SKM-1 treated with dmso at 0.1 percent for 144 hours (cell line): ENCODE results near the gene RPL13.

Source experiments
- DNase-seq: peaks from one replicate; lab custom pipeline; 2025; ENCODE audit not compliant: unreplicated experiment; lab: John Stamatoyannopoulos, UW

RPL13 gene

DNA sequence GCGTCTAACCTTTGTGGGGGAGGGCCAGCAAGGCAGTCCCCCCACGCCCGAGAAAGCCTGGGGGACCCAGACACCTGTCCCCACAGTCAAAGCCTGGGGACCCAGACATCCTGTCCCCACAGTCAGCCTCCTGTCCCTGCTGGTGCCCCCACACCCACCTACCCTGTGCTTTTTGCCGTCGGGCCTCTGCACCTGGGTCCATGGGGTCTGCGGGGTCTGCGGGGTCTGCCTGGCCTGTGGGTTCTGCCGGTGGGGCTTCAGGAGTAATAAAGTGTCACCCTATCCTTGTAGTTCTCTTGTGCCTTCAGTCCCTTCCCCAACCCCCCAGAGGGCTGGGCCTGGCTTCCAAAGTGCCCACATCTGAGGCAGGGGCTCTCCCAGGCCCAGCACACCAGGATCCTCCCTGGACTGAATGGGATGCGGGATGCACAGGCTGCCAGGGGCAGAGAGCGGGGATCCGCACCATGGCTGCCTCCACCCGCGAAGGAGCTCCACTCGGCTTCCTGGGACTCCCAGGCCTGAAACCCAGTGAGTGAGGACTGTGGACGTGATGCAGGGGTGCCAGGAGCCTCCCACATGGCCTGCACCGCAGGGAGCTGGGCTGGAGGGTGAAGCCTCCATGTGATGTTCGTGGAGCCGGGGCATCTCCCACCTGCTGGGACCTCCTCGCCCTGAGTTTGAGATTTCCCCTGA is 36.6 kb downstream of the RPL13 start:
- no peak for DNase-seq

DNA sequence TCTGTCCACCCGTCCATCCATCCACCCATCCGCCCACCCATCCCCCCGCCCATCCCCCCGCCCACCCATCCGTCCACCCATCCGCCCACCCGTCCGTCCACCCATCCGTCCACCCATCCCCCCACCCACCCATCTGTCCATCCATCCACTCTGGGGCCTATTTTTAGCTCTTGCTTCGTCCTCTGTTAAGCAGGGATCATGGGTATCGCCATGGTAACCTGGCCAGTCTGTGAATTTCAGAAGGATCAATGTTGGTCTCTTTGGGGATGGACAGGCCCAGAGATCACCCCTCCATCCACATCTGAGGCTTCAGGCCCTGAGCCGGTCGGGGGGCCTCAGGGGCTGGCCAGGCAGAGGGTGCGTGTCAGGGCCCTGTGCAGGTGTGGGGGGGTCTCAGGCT is 37.7 kb downstream of the RPL13 start:
- peak; percentile 17 for DNase-seq

DNA sequence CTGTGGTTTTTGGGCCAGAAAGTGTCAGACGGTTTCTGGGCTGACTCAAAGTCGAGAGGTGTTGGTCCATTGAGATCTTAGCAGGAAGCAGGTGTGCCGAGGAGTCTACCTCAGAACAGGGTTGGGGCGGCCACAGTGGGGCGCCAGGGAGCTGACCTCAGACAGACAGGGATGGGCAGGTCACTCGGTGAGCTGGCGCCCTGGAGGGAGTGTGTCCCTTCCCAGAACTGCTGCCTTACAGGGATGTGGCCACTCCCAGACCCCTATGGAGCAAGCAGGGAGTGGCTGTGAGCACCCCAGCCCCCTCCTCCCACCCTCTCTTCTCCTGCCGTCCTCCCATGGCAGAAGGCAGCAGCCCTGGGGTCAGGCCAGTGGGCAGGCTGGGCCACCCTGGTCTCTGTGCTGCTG is 39.0 kb downstream of the RPL13 start:
- no peak for DNase-seq

DNA sequence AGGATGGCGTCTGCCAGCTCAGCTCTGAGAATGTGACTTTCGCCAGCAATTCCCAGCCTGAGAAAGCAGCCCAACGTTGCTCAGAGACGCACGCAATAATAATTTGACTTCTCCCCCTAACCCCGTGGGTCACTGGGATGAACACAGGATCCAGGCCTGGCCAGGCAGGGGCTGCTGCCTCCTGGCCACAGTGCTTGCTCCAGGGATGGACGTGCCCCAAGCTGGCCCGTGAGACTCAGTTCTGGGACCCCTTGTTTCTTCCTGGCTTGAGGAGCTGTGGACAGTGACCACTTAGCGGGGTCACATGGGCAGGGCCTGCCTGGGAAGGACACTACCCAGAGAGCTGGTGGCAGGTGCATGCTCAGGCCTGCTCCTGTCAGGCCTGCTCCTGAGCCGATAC is 39.4 kb downstream of the RPL13 start:
- DNase-seq, result no peak

DNA sequence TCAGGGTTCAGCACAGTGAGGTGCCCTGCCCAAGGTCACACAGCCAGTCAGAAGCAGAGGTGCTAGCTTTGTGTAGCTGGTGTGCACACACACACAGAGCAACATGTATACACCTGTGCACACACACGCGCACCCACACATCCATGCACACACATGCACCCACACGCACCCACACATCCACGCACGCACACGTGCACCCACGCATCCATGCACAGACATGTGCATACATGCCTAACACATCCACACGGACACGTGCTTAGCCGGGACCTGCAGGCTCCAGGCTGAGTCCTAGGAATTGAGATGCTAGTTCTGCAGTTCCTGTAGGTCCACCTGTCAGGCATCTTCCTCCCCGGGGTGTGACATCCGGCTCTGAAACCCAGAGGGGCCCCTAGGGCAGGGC is 39.9 kb downstream of the RPL13 start:
- no peak for DNase-seq

DNA sequence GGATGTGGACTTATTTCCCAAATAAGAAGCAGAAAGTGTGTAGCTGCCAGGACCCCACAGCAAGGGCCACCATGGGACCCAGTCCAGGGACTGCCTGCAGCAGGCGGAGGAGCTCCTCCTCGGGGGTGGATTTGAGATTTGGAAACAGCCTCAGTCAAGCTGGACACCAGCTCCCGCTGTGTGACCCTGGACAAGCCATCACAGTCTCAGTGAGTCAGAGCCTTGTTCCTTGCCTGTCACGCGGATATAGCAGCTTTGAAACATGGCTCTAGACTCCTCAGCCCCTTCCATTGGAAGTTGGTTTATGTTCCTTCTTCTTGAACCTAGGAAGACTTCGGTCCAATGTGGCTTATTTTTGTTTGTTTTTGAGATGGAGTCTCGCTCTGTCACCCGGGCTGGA is 40.5 kb downstream of the RPL13 start:
- no peak for DNase-seq

DNA sequence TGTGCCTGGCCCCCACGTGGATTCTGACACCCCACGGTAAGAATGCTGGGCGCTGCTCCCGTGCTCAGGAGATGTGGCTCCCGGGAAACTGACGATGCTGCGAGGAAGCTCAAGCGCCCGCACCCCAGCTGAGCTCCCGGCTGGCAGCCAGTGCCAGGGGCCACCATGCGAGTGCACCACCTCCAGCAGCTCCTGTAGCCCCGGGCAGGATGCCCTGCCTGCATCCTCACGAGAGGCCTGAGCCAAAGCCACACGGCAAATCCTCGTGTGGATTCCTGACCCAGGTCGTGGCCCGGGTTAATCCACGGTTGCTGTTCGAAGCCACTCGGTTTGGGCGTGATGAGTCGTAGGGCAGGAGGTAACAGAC is 41.4 kb downstream of the RPL13 start:
- DNase-seq, result no peak

DNA sequence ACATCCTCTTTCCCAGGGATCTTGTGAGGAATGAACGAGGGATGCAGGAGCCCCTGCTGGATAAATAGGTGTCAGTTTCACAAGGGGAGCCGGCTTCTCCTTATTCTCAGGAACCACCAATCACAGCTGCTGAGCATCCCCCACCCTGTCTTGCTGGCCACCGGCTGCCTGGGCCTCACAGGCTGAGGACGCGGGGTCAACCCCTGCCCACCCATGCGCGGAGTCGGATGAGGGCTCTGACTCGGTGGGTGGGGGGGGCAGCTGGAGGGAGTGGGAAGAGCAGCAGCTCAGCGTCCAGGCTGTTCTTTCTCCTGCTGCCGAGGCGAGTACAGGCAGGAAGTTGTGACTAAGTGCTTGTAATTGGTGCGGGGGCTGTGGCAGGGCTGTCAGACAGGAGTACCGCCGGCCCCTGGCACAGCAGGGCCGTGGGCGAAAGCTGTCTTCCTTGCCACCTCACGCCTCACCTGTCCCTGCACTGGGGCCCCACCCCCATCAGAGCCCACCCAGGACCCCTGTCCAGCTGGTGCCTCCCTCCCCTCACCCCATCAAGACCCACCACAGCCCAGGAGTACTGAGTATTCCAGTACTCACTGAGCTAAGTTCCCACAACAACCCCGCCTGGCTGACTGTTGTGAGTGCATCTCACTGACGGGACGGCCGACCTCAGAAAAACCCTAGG is 41.9 kb downstream of the RPL13 start:
- peak; percentile 45 for DNase-seq

DNA sequence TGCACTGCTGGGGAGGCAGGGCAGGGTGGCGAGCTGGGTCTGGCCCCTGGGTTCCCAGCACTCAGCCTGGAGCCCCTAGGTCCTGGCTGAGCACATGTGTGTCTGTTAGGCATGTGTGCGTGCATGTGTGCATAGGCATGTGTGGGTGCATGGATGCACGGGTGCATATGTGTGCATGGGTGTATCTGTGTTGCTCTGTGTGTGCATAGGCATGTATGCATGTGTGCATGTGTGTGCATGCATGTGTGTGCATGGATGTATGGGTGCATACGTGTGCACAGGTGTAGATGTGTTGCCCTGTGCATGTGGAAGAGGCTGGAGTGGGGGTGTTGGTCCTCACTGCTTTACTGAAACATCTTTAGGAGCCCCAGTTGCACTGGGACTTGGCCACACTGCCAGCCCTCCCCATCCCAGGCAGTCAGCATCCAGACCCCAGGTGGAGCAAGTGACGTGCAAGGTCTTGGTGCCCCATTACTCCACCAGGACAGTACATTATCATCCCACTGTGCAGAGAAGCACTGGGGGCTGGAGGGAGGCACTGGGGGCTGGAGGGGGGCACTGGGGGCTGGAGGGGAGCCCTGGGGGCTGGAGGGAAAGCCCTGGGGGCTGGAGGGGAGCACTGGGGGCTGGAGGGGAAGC is 42.6 kb downstream of the RPL13 start:
- DNase-seq, result no peak

DNA sequence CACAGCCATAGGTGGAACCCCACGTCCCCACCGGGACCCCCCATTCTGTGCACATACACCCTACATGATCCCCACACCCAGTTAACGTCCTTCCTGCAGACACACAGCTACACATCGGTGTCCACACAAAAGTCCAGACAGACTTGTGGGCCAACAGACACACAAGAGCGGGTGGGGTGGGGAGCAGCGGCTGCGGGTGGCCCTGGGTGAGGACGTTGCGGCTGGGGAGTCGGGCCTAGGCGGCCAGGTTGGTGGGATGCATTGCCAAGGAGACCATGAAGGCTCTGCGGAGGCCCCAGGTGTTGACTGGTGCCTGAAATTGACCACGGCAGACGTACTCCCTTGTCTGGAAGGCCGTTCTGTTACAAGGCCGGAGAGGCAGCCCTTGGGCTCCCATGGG is 44.3 kb downstream of the RPL13 start:
- no peak for DNase-seq

DNA sequence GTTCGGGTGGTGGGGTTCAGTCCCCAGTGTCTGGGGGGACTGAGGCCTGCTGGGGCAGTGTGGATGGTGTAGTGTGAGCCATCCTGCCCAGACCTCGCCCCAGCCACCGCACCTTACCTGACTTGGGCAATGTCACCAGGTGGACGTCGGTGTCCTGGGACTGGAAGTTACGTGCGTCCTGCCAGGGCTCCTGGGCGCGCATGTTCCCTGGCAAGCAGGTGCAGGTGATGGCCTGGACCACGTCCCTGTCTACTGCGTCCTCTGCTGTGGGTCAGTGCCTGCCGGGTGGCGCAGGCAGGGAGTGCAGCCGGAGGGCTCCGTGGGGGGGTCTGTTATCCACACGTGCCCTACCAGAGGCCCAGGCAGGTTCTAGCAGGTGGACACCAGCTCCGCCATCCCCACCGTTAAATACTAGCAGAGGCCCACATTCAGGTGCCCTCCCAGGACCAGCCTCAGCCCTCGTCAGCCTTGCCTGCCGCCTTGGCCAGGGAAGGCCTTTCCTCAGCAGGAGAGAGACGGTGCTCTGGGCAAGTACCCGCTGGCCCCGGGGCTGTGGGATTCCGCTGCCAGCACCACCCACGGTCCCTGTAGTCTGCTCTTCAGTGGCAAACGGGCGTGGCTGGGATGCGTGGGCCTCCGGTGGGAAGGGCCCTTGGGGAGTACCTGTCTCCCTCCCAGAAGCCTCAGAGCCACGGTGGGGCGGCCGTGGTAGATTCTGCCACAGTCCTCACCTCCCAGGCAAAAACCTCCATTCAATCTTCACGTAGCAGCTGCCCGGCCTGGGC is 44.9 kb downstream of the RPL13 start:
- DNase-seq, result no peak

DNA sequence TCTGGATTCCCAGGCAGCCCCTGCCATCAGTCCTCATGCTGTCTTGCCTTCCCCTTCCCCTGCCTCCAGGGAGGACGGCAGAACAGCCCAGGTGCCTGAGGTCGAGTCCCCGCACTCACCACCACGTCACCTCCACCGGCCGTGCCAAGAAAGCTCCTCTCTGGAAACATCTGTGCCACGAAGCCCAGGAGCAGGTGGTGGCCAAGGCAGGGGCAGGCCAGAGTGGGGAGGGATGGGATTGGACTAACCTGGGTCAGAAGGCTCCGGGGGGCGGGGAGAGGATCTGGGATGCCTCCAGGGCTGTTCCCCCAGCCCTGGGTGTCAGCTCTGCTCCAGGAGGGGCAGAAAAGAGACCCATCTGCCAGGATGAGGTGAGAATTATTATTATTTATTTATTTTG is 45.5 kb downstream of the RPL13 start:
- DNase-seq, result no peak

DNA sequence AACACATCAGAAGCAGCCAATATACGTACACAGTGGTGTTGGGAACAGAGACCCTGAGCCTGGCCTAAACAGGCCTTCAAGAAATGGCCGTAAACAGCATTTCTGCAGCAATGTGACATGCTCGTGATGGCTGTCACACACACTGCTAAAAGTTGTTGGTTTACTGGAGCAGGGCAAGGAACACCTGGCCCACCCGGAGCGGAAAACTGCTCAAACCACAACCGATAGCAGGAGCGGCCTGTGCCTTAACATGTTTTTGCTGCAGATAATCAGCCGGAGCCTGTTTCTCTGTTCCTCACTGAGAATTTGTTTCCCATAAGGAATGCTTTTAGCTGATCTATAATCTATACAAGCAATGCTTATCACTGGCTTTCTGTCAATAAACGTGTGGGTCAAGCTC is 47.0 kb downstream of the RPL13 start:
- no peak for DNase-seq

DNA sequence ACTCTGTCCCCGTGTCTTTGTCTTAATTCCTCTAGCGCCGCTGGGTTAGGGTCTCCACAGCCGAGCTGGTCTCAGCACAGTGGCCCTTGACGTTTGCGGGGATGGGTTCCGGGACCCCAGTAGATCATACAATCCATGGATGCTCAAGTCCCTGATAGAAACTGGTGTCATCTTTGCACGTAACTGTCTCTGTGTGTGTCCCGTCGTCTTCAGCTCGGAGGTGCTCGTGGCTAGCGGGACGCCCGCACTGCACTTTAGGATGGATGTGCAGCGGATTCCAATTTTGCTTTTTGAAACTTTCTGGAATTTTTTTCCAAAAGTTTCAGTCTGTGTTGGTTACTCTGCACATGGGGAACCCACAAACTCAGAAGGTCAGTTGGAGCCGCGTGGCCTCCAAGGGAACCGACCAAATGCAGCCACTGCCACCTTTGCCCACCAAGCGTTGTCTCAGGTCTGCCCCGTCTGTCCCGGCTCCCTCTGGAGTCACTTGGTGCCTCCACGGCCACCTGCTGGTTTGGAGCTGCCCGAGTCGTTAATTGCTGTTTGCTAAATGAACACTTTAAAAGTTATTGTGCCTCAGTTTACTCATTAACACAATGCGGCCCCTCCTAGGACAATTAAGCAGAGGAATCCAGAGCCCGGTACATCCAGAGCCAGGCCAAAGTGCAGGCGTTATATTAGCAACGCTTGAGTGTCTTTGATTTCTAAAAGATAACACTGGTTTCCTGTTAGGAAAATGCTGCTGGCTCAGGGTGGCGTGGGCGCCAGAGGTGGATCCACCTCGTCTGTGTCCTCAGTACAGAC is 47.7 kb downstream of the RPL13 start:
- no peak for DNase-seq

DNA sequence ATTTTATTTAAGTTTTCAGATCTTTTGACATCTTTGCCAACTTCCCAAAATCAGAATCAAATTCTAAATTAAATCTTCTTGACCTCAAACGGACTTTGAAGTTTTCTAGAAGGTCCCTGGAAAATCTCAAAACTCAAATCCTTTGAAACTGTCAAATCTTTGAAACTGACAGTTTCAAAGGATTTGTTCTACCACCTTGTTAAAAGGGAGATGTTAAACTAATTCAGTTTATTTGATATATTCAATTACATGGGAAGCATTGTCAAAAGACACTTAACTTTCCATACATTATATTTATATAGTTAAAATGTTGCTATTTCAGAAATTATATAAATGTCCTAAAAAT is 49.6 kb downstream of the RPL13 start:
- DNase-seq, result no peak

DNA sequence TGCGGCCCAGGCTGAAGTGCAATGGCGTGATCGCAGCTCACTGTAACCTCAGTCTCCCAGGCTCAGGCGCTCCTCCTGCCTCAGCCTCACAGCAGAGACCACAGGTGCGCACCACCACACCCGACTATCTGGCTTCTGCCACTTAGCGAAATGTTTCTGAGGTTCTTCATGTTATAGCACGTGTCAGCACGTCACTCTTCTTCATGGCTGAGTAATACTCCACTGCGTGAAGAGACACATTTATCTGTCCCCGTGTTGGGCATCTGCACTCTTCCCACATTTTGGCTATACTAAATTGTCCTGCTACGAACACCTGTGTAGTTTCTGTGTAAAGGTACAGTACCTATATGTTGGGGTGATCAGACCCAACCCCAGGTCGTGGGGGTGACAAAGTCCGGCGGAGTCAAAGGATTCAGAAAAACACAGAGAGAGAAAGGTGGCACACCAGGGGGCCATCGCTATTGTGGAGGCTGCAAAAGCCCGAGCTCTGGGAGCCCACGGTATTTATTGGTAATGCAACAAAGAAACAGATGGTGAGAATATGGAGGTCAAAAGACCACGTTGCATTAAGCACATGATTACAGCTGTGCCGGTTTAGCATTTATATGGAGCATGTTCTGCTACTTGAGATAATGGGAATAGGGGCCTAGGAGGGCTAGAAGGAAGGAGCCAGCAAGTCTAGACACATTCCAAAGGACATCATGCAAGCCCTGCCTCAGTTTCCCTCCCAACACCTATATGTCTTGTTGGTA is 52.1 kb downstream of the RPL13 start:
- DNase-seq, result no peak

DNA sequence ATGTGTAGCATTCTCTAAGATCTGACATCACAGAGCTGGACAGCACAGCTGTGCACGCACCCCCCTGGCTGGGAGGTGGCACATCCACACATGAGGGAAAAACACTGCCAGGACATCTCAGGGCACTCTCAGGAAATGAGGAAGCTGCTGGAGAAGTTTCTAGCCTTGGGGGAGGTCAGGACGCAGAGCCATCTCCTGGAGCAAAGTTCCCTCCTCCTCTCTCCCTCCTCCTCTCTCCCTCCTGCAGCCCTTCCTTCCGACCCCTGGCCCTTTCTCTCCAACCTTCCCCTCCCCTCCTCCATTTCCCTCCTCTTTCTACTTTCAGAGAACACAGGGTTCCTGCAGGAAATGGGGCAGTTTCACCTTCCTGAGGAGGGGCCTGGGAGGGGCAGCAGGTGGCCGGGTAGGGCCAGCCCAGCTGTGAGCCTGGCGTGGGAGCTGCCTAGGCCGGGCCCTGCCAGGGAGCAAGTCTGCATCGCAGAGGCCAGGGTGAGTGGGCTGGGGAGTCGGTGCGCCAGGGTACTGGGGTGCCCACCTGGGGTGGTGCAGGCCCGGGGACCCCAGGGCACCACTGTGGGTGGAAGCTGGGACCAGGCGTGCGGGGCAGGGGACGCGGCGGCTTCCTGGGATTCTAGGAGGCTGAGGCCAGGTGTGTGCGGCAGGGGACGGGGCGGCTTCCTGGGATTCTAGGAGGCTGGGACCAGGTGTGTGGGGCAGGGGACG is 52.9 kb downstream of the RPL13 start, which contains the start of gene DPEP1:
Gene DPEP1 (plus strand): TSS at position 412 of the 723 bp plus-strand sequence. CDS start 16,769 bp downstream, outside the sequence.
- no peak for DNase-seq

DNA sequence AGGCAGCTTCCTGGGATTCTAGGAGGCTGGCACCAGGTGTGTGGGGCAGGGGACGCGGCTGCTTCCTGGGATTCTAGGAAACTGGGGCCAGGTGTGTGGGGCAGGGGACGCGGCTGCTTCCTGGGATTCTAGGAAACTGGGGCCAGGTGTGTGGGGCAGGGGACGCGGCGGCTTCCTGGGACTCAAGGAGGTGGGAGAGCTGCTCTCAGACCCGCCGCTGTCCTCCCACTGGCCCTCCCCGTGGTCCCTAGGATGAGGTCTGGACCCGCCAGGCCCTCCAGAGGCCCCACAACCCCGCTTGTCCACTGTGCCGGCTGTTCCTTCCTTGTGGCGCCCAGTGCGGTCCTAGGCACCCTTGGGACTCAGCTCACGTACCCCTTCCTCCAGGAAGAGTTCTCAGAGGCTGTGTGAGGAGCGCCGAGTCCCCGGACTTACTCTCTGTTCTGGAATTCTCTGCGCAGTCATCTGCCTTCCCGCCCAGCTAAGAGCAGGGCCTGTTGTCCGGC is 53.5 kb downstream of the RPL13 start:
- no peak for DNase-seq
